ENCODE measurements around the gene ADORA2A.

GRCh38 chr22:24436553-24436952 lies 9.2 kb downstream of the ADORA2A start:
- no peak for TF ChIP-seq CTCF (IDR thresholded peaks at IDR 0.05)
- no peak for TF ChIP-seq POLR2A (IDR thresholded peaks at IDR 0.05)

All from heart left ventricle (tissue), 13 donors.